ENCODE results near the gene NRF1. TPM values are rescaled to one million over a fixed set of nuclear protein-coding genes. Genes with fewer than 3 reads are reported as not detected.

NRF1 gene
- total RNA-seq, 2 donors from 2014 or later: 19.2 to 37.6 TPM

DNA sequence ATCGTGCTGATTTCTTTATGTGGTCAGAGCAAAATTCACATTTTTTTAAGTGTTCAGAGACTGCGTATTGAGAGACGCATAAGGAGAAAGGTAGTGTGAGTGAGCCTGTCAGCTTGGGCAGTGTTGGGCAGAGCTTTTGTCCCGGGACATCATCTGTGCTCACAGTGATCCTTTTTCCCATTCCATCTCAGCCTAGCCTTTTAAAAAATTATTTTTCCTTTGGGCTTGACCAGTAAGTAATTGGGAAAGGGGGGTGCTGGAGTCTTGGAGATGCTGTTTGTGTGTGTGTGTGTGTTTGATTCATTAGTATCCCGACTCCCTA lies 1.5 kb downstream of the NRF1 start:
- peak overlapping the region in 1 of 2 donors; percentile 84 for H3K27ac ChIP-seq
- ATAC-seq (ENCODE audit: insufficient number of reproducible peaks, low FRiP score, low read depth) (no peak), DNase-seq (ENCODE audit: low spot score) (no peak)
- H3K9me3 ChIP-seq: no peaks in the 10 kb centered on the region
- peaks cover 17 to 44% of the 10 kb centered on the region in 2 donors for H3K4me1 ChIP-seq (ENCODE audit: control insufficient read depth in 1 of 2, low read depth in 2 of 2)
- H3K4me3 ChIP-seq: peak overlapping the region; percentile 83
- H3K36me3 ChIP-seq: no peaks in the 10 kb centered on the region
- TF ChIP-seq, protein P1, sequence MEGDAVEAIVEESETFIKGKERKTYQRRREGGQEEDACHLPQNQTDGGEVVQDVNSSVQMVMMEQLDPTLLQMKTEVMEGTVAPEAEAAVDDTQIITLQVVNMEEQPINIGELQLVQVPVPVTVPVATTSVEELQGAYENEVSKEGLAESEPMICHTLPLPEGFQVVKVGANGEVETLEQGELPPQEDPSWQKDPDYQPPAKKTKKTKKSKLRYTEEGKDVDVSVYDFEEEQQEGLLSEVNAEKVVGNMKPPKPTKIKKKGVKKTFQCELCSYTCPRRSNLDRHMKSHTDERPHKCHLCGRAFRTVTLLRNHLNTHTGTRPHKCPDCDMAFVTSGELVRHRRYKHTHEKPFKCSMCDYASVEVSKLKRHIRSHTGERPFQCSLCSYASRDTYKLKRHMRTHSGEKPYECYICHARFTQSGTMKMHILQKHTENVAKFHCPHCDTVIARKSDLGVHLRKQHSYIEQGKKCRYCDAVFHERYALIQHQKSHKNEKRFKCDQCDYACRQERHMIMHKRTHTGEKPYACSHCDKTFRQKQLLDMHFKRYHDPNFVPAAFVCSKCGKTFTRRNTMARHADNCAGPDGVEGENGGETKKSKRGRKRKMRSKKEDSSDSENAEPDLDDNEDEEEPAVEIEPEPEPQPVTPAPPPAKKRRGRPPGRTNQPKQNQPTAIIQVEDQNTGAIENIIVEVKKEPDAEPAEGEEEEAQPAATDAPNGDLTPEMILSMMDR (IDR thresholded peaks at IDR 0.05): no peak
- H3K27me3 ChIP-seq (replicated peaks; ENCODE audit: insufficient read depth): no peaks in the 10 kb centered on the region

DNA sequence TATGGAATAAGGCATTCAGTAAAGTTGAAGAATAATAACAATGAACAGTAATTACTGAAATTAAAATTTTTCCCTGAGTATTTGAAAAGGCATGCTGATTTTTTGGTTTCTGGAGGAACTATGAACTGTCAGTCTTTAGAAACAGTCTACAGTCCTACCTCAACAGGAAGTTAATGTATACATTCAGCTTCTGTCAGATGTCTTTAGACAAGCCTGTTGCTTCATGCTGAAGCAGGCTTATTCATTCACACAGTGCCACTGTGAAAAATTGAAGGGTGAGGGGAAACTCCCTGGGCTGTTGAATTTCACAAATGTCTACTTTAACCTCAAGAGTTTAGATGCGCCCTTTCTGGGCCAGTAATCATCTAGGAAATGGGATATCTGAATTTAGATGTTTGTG lies 3.5 kb downstream of the NRF1 start:
- DNase-seq (ENCODE audit: low spot score): no peak
- Histone ChIP-seq H3K36me3 (no peaks in the 10 kb centered on the region), H3K9me3 (no peaks in the 10 kb centered on the region), H3K27me3 (replicated peaks; ENCODE audit: insufficient read depth) (no peaks in the 10 kb centered on the region), H3K4me1 (ENCODE audit: control insufficient read depth in 1 of 2, low read depth in 2 of 2) (peaks cover 17 to 50% of the 10 kb centered on the region in 2 donors), H3K27ac (no peak overlapping the region), H3K4me3 (no peak overlapping the region)
- TF ChIP-seq, protein P1 (IDR thresholded peaks at IDR 0.05): no peak
- no peak for ATAC-seq (ENCODE audit: insufficient number of reproducible peaks, low FRiP score, low read depth)

DNA sequence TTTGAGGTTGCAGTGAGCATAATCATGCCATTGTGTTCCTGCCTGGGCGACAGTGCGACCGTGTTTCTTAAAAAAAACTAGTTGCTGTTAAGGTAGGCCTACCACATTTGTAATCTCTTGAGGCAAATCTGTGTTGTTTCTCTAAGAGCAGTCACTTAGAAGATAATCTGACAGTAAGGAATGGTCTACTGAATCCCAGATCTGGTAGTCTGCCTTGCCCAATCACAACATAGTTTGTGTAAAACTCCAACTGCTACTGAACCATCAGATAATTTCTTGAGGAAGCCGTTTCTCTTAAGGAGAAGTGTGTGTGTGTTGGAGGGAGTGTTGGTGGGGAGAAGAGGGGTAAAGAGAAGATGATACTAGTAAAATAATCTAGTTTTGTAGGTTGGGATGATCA lies 5.0 kb downstream of the NRF1 start:
- no peak for ATAC-seq (ENCODE audit: insufficient number of reproducible peaks, low FRiP score, low read depth)
- no peak for DNase-seq (ENCODE audit: low spot score)
- Histone ChIP-seq H3K36me3 (no peaks in the 10 kb centered on the region), H3K9me3 (no peaks in the 10 kb centered on the region), H3K27ac (no peak overlapping the region), H3K4me3 (no peak overlapping the region), H3K27me3 (replicated peaks; ENCODE audit: insufficient read depth) (no peaks in the 10 kb centered on the region), H3K4me1 (ENCODE audit: control insufficient read depth in 1 of 2, low read depth in 2 of 2) (peaks cover 17 to 44% of the 10 kb centered on the region in 2 donors)
- TF ChIP-seq, protein P1 (IDR thresholded peaks at IDR 0.05): no peak

DNA sequence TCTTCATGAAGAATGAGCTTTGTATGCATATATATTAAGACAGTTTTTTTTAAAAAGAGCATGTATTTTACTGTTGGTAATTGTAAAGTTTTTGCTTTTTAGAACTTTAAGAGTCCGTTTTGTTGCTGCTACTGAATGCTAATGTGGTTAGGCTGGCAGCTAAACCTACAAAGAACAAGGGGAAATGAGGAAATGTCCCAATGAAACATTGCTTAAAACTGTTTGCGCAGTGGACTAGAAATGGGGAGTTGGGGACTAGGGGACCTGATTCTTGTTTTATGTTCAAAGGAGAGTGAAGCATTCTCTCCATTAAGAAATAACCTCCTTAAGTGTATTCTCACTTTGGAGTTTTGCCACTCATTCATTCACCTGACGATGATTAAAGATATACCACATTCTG lies 5.7 kb downstream of the NRF1 start:
- H3K4me1 ChIP-seq (ENCODE audit: control insufficient read depth in 1 of 2, low read depth in 2 of 2): peaks cover 17 to 44% of the 10 kb centered on the region in 2 donors

DNA sequence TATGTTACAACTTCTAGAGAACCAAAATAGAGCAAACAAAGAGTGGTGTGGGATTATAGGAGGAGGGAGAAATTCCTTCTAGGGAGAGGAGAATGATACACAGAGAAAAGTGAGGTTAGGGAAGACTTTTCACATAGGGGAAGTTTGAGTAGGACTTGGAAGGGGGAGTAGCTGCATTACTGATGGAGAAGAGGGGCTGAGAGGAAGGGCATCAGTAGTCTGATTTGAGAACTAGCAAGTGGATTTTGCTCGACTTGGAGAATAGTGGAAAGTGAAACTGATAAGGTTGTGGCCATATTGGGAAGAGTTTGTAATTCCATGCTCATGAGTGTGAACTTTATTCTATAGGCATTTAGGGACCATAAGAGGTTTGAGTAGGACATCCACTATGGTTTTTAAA lies 6.1 kb downstream of the NRF1 start:
- Histone ChIP-seq H3K27me3 (replicated peaks; ENCODE audit: insufficient read depth) (no peaks in the 10 kb centered on the region), H3K27ac (no peak overlapping the region), H3K9me3 (no peaks in the 10 kb centered on the region), H3K4me3 (no peak overlapping the region), H3K36me3 (no peaks in the 10 kb centered on the region), H3K4me1 (ENCODE audit: control insufficient read depth in 1 of 2, low read depth in 2 of 2) (peaks cover 16 to 46% of the 10 kb centered on the region in 2 donors)
- TF ChIP-seq, protein P1 (IDR thresholded peaks at IDR 0.05): no peak
- DNase-seq (ENCODE audit: low spot score) (no peak), ATAC-seq (ENCODE audit: insufficient number of reproducible peaks, low FRiP score, low read depth) (no peak)

More for the DNA sequence above, 5.7 kb downstream of the NRF1 start:
- H3K27ac ChIP-seq: no peak overlapping the region
- H3K36me3 ChIP-seq: no peaks in the 10 kb centered on the region
- TF ChIP-seq, protein P1 (IDR thresholded peaks at IDR 0.05): no peak
- DNase-seq (ENCODE audit: low spot score) (no peak), ATAC-seq (ENCODE audit: insufficient number of reproducible peaks, low FRiP score, low read depth) (no peak)
- H3K4me3 ChIP-seq: no peak overlapping the region
- H3K9me3 ChIP-seq: no peaks in the 10 kb centered on the region
- no peaks in the 10 kb centered on the region for H3K27me3 ChIP-seq (replicated peaks; ENCODE audit: insufficient read depth)

Data from thoracic aorta (tissue), 2 donors.